ENCODE results near the gene CNOT1. TPM values are rescaled to one million over a fixed set of nuclear protein-coding genes. Genes with fewer than 3 reads are reported as not detected.
A peak's percentile ranks its signal among the peaks of the same experiment; 100 is the strongest.

Gene CNOT1
- total and polyA plus RNA-seq, 2 of the 4 experiments (the other 2 are of a cell fraction): 85.5 to 357 TPM

DNA sequence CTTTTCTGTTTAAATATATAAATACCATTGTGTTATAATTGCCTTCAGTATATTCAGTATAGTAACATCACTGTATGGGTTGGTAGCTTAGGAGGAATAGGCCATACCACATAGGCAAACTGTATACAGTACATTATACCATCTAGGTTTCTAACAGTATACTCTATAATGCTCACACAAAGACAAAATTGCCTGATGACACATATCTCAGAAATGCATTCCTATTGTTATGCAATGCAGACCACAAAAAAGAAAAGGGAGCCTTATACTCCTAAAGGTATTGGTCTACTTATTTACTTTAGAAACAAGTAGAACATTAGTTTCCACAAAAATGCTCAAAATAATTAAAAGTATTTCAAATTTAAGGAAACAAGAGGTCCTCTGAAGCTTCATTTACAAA, 66.4 kb downstream of the CNOT1 start:
- H3K14ac ChIP-seq (replicated peaks; ENCODE audit: low read depth, low read length): no peak overlapping the region
- H3K4me2 ChIP-seq (ENCODE audit: low read depth, low read length): no peak overlapping the region
- no peak overlapping the region for H4K91ac ChIP-seq (ENCODE audit: insufficient read depth, low read depth, low read length)
- no peaks in the 10 kb centered on the region; the same call in 1 of the 2 replicates for H3K4me1 ChIP-seq (ENCODE audit: control insufficient read depth, insufficient read depth, low read length)
- H3K79me1 ChIP-seq (ENCODE audit: low read depth in 1 of 2, low read length in 2 of 2): peaks cover 19 to 40% of the 10 kb centered on the region in 2 experiments; a peak in 3 of 4 replicates
- intact Hi-C loops (cut with micrococcal nuclease): no loop called here
- ChIA-PET POLR2A (ENCODE audit: unreplicated experiment) (no interaction called here), CTCF (interaction anchor here (1.0 to 1.3 kb wide), 3 partner anchors 10 to 98 kb away, joined by 3 read pairs; no protein-coding TSS in a partner anchor)
- no peak overlapping the region for H3K23ac ChIP-seq (ENCODE audit: low read depth, low read length)
- H3K9me1 ChIP-seq (ENCODE audit: insufficient read depth, low read length): 0 out of 2 replicates have a peak, but pooled peaks cover 3% of the 10 kb centered on the region
- peaks cover 30% of the 10 kb centered on the region for H3K36me3 ChIP-seq (ENCODE audit: control insufficient read depth, insufficient read depth, low read length)
- peak; percentile 69 for ATAC-seq (ENCODE audit: low read depth)
- no peak overlapping the region for H4K8ac ChIP-seq (ENCODE audit: low read depth in 2 of 2, low read length in 2 of 2)
- no peak overlapping the region for H2AK5ac ChIP-seq (ENCODE audit: low read depth, low read length)
- in situ Hi-C loops (cut with MboI; ENCODE audit: low sequenced_read_pairs): no loop called here
- dilution Hi-C loops (cut with HindIII; ENCODE audit: low sequenced_read_pairs, unreplicated experiment): no loop called here
- no peak overlapping the region for H4K5ac ChIP-seq (ENCODE audit: low read depth, low read length)
- no peak overlapping the region for H3K27ac ChIP-seq (ENCODE audit: insufficient read depth, low read length)
- H2BK20ac ChIP-seq (ENCODE audit: low read depth, low read length): no peak overlapping the region
- no peak overlapping the region for H2BK15ac ChIP-seq (ENCODE audit: low read depth, low read length)
- H3K56ac ChIP-seq (ENCODE audit: extremely low read depth, insufficient read depth, low read length): no peak overlapping the region
- H4K20me1 ChIP-seq (ENCODE audit: insufficient read depth, low read length): peaks cover 5% of the 10 kb centered on the region
- H3K4me3 ChIP-seq (ENCODE audit: insufficient read depth, low read depth, low read length): no peak overlapping the region
- H3K9ac ChIP-seq (ENCODE audit: low read depth, low read length): no peak overlapping the region
- TF ChIP-seq, protein P1, sequence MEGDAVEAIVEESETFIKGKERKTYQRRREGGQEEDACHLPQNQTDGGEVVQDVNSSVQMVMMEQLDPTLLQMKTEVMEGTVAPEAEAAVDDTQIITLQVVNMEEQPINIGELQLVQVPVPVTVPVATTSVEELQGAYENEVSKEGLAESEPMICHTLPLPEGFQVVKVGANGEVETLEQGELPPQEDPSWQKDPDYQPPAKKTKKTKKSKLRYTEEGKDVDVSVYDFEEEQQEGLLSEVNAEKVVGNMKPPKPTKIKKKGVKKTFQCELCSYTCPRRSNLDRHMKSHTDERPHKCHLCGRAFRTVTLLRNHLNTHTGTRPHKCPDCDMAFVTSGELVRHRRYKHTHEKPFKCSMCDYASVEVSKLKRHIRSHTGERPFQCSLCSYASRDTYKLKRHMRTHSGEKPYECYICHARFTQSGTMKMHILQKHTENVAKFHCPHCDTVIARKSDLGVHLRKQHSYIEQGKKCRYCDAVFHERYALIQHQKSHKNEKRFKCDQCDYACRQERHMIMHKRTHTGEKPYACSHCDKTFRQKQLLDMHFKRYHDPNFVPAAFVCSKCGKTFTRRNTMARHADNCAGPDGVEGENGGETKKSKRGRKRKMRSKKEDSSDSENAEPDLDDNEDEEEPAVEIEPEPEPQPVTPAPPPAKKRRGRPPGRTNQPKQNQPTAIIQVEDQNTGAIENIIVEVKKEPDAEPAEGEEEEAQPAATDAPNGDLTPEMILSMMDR (conservative IDR thresholded peaks at IDR 0.05; ENCODE audit: low read depth, low read length): no peak
- TF ChIP-seq CEBPB (IDR thresholded peaks at IDR 0.05; ENCODE audit: low read depth, low read length): peak; percentile 87
- H2BK5ac ChIP-seq (ENCODE audit: low read depth, low read length, poor library complexity, severe bottlenecking): no peak overlapping the region
- no peak overlapping the region for H2AFZ ChIP-seq (replicated peaks; ENCODE audit: low read length, poor library complexity)
- H3K27me3 ChIP-seq (ENCODE audit: control insufficient read depth, insufficient read depth, low read length): no peaks in the 10 kb centered on the region
- BruUV-seq (replicated peaks): no TSS peak
- H2BK120ac ChIP-seq (ENCODE audit: low read depth, low read length): no peak overlapping the region
- H3K4ac ChIP-seq (ENCODE audit: low read depth, low read length): no peak overlapping the region
- DNase-seq: peak; percentile 59
- H2AK9ac ChIP-seq (replicated peaks; ENCODE audit: low read depth, low read length, poor library complexity): no peak overlapping the region
- H3K9me3 ChIP-seq (ENCODE audit: control insufficient read depth, insufficient read depth, low read length): no peaks in the 10 kb centered on the region
- no peak overlapping the region for H3K18ac ChIP-seq (ENCODE audit: low read depth, low read length)

All from IMR-90 (cell line).